Measurements from ENCODE around the gene CHST3.
"Not testable (repeated sequence)": the region's sequence is repeated elsewhere in the genome, so short reads cannot be mapped to it uniquely, and the experiment has no call there.

CHST3 gene

DNA sequence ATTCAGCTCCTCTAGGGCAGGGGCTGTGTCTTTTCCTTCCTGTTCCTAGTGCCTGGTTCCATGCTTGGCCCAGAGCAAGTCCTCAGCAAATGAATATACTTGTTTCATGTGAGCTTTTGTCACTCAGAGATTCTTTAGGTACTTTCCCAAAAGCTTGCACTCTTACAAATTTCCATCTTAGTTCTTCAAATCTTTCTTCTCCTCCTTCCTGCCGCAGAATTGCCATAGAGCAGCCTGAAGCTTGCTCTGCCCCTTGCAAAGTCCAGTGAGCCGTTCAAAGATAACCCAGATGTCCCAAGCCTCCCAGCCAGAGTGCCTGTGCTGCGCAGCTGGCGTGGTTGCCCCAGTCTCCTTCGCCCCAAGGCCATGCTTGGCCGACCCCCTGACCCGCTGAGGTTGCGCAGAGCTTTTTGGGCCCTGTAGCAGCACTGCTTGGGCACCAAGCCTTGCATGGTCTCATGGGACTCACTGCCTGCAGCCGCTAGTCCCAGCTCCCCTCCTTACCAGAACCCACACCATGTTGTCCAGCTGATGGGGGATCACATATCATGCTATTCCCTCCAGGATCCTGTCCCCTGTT is 20.7 kb downstream of the CHST3 start:
- TF ChIP-seq POU2F2 (IDR thresholded peaks at IDR 0.05; ENCODE audit: low read depth, low read length) = no peak
- no peak for TF ChIP-seq TAF1 (IDR thresholded peaks at IDR 0.05; ENCODE audit: low read depth, low read length)
- TF ChIP-seq SPI1 (IDR thresholded peaks at IDR 0.05; ENCODE audit: low read depth, low read length) = no peak
- no peak for TF ChIP-seq POLR2AphosphoS5 (IDR thresholded peaks at IDR 0.05; ENCODE audit: low read depth, low read length)
- TF ChIP-seq POLR2A (IDR thresholded peaks at IDR 0.05; ENCODE audit: low read depth, low read length) = no peak
- TF ChIP-seq PAX5 (IDR thresholded peaks at IDR 0.05; ENCODE audit: insufficient read depth, low read length, severe bottlenecking) = no peak
- DNase-seq (ENCODE audit: insufficient read length, low spot score) (no peak), FAIRE-seq (peak; percentile 68)

DNA sequence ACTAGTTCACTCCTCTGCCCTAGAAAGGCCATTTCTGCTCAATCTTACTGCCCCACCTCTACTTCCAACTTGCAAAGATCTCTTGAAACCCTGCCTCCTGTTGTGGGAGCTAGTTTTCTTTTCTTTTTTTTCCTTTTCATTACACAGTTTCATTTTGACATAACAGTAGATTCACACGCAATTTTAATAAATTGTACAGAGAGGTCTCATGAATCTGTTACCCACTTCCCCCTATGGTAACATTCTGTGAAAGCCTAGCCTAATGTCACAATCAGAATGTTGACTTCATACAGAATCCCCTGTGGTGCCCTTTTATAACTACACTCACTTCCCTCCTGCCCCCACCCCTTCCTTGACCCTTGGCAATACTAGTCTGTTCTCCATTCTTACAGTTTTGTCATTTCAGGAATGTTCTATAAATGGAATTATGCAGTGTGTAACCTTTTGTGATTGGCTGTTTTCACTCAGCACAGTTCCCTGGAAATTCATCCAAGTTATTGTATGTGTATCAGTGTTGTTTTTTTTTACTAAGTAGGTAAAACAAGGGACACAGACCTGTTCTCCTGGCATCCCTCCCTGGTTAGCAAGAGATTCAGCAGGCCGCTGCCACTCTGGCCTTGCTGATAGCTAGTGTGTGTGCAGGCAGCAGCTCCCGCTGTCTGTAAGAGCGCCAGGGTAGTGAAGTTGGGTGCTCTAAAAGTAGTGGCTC is 21.5 kb downstream of the CHST3 start:
- FAIRE-seq = no peak
- DNase-seq (ENCODE audit: insufficient read length, low spot score) = no peak
- TF ChIP-seq TAF1 (IDR thresholded peaks at IDR 0.05; ENCODE audit: low read depth, low read length) (no peak), PAX5 (IDR thresholded peaks at IDR 0.05; ENCODE audit: insufficient read depth, low read length, severe bottlenecking) (no peak), POLR2A (IDR thresholded peaks at IDR 0.05; ENCODE audit: low read depth, low read length) (no peak), POU2F2 (IDR thresholded peaks at IDR 0.05; ENCODE audit: low read depth, low read length) (no peak), SPI1 (IDR thresholded peaks at IDR 0.05; ENCODE audit: low read depth, low read length) (peak; percentile 87)

DNA sequence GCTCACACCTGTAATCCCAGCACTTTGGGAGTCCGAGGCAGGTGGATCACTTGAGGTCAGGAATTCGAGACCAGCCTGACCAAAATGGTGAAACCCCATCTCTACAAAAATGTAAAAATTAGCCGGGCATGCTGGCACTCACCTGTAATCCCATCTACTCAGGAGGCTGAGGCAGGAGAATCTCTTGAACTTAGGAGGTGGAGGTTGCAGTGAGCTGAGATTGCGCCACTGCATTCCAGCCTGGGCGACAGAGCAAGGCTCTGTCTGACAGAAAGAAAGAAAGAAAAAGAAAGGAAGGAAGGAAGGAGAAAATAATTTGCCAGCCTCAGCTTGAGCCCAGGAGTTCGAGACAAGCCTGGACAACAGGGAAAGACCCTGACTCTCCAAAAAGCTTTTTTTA is 24.7 kb downstream of the CHST3 start:
- not testable (repeated sequence) for FAIRE-seq; DNase-seq (ENCODE audit: insufficient read length, low spot score)

DNA sequence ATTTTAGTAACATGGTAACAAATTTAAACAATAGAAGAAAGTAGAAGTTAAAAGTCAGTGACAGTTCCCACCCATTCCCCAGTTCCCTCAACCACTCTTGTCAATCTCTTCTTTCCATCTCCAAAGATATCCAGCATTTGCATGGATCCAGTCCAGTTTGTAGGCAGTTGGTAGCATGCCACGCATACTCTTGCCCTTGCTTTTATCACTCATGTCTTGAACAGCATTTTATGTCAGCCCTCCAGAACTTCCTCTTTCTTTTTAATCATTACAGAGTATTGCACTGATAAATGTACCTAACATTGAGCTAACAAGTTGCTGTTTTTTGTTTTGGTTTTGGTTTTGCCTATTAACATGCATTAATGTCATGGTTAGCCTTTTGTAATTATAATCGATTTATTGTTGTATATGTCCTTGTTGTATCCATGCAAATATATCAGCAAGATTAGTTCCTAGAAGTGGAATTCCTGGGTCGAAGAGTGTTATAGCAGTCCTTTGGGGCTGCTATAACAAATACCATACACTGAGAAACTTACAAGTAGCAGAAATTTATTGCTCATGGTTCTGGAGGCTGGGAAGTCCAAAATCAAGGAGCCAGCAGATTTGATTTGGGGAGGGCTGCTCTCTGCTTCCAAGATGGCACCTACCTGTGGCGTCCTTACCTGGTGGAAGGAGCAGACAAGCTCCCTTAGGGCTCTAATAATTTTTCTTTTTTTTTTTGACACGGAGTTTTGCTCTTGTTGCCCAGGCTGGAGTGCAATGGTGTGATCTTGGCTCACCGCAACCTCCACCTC is 25.7 kb downstream of the CHST3 start:
- TF ChIP-seq POLR2A (IDR thresholded peaks at IDR 0.05; ENCODE audit: low read depth, low read length) (no peak), POLR2AphosphoS5 (IDR thresholded peaks at IDR 0.05; ENCODE audit: low read depth, low read length) (no peak), SPI1 (IDR thresholded peaks at IDR 0.05; ENCODE audit: low read depth, low read length) (no peak), POU2F2 (IDR thresholded peaks at IDR 0.05; ENCODE audit: low read depth, low read length) (no peak), PAX5 (IDR thresholded peaks at IDR 0.05; ENCODE audit: insufficient read depth, low read length, severe bottlenecking) (no peak), TAF1 (IDR thresholded peaks at IDR 0.05; ENCODE audit: low read depth, low read length) (no peak)
- DNase-seq (ENCODE audit: insufficient read length, low spot score) = no peak
- no peak for FAIRE-seq

DNA sequence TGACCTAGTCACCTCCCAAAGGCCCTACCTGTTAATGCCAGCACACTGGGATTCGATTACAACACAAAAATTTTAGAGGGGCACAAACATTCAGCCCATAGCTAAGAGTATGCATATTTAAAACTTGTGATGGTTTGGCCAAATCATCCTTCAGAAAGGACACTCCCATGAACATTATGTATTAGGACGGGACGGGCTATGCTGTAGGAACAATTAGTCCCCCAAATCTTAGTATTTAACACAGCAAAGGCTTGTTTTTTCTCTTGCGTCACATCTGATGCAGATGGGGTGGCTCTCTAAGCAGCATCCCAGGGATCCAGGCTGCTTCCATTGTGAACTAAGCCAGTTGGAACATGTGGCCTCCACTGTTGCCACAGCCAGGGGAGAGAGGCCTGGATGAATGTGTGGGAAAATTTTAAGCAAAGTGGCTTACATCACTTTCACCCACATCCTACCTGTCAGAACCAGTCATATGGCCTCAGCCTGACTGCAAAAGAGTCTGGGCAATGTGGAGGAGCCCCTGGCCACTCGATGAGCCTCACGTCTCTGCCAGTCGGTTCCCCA is 26.6 kb downstream of the CHST3 start:
- FAIRE-seq (no peak), DNase-seq (ENCODE audit: insufficient read length, low spot score) (no peak)
- no peak for TF ChIP-seq POLR2AphosphoS5 (IDR thresholded peaks at IDR 0.05; ENCODE audit: low read depth, low read length)
- no peak for TF ChIP-seq POLR2A (IDR thresholded peaks at IDR 0.05; ENCODE audit: low read depth, low read length)
- no peak for TF ChIP-seq TAF1 (IDR thresholded peaks at IDR 0.05; ENCODE audit: low read depth, low read length)
- TF ChIP-seq PAX5 (IDR thresholded peaks at IDR 0.05; ENCODE audit: insufficient read depth, low read length, severe bottlenecking) = no peak
- TF ChIP-seq SPI1 (IDR thresholded peaks at IDR 0.05; ENCODE audit: low read depth, low read length) = no peak
- TF ChIP-seq POU2F2 (IDR thresholded peaks at IDR 0.05; ENCODE audit: low read depth, low read length) = no peak

DNA sequence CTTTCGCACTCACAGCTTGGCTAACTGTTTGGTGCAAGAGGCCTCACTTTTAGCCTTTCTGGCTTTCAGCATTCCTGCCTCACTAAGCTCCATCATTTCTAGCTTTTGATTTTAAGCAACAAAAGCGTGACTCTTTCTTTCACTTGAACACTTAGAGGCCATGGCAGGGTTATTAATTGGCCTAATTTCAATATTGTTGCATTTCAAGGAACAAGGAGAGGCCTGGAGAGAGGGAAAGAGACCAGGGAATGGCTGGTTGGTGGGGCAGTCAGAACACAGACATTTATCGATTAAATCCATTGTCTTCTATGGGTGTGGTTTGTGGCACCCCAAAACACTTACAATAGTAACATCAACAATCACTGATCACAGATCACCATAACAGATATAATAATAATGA is 31.3 kb downstream of the CHST3 start:
- DNase-seq (ENCODE audit: insufficient read length, low spot score) = no peak
- TF ChIP-seq POU2F2 (IDR thresholded peaks at IDR 0.05; ENCODE audit: low read depth, low read length) (no peak), SPI1 (IDR thresholded peaks at IDR 0.05; ENCODE audit: low read depth, low read length) (no peak), TAF1 (IDR thresholded peaks at IDR 0.05; ENCODE audit: low read depth, low read length) (no peak), POLR2AphosphoS5 (IDR thresholded peaks at IDR 0.05; ENCODE audit: low read depth, low read length) (no peak), PAX5 (IDR thresholded peaks at IDR 0.05; ENCODE audit: insufficient read depth, low read length, severe bottlenecking) (no peak), POLR2A (IDR thresholded peaks at IDR 0.05; ENCODE audit: low read depth, low read length) (no peak)
- no peak for FAIRE-seq

DNA sequence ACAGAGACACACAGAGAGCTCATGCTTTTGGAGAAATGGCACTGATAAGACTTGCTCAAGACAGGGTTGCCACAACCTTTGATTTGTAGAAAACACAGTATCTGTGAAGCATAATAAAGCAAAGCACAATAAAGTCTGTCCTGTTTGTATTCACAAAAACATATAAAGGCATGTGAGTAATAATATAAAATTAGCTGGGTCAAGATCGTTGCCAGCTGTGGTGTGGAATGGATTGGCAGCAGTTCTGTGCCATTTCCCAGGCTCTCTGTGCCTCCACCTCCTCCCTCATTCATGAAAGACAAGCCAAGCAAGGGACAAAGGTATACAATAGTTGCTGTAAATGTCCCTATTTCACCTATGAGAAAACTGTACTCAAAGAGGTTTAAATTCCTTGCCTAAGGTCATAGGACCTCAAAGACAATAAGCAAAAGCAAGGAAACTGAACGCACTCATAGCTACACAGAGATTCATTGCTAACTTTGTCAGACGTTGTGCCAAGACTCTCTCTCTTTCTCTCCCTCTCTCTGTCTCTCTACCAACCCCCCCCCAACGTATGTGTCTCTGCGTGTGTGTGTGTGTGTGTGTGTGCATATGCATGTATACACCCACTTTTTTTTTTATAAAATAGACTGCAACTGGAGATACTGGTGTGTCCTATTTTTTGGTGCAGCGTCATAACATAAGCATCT is 31.8 kb downstream of the CHST3 start:
- TF ChIP-seq POLR2AphosphoS5 (IDR thresholded peaks at IDR 0.05; ENCODE audit: low read depth, low read length) (no peak), TAF1 (IDR thresholded peaks at IDR 0.05; ENCODE audit: low read depth, low read length) (no peak), PAX5 (IDR thresholded peaks at IDR 0.05; ENCODE audit: insufficient read depth, low read length, severe bottlenecking) (no peak), POU2F2 (IDR thresholded peaks at IDR 0.05; ENCODE audit: low read depth, low read length) (no peak), SPI1 (IDR thresholded peaks at IDR 0.05; ENCODE audit: low read depth, low read length) (no peak), POLR2A (IDR thresholded peaks at IDR 0.05; ENCODE audit: low read depth, low read length) (no peak)
- DNase-seq (ENCODE audit: insufficient read length, low spot score) (no peak), FAIRE-seq (no peak)

DNA sequence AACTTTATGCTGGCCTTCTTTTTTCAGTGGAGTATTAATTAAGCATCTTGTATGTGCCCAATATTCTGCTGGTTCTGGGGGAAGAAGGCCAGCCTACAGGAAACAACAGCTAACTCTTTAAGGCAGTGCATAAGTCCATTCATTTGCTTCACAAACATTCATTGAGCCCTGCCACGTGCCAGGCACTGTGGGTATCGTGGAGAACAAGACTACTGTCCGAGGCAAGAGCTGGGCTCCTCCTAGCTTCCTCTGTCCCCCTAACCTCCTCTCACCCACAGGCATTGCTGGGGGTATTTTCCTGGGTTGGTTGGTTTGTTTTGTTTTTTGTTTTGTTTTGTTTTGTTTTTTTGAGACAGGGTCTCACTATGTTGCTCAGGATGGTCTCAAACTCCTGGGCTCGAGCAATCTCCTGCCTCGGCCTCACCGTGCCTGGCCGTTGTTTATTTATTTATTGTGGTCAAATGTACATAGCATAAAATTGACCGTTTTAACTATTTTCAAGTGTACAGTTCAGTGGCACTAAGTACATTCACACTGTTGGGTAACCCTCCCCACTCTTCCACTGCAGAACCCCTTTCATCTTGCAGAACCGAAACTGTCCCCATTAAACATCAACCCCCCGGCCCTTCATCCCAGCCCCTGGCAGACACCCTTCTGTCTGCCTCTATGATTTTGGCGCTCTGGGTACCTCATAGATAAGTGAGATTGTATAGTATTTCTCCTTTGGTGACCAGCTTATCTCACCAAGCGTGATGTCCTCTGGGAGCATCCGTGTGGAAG is 32.6 kb downstream of the CHST3 start:
- no peak for FAIRE-seq
- no peak for DNase-seq (ENCODE audit: insufficient read length, low spot score)
- TF ChIP-seq PAX5 (IDR thresholded peaks at IDR 0.05; ENCODE audit: insufficient read depth, low read length, severe bottlenecking) (no peak), TAF1 (IDR thresholded peaks at IDR 0.05; ENCODE audit: low read depth, low read length) (no peak), POLR2AphosphoS5 (IDR thresholded peaks at IDR 0.05; ENCODE audit: low read depth, low read length) (no peak), POLR2A (IDR thresholded peaks at IDR 0.05; ENCODE audit: low read depth, low read length) (no peak), SPI1 (IDR thresholded peaks at IDR 0.05; ENCODE audit: low read depth, low read length) (no peak), POU2F2 (IDR thresholded peaks at IDR 0.05; ENCODE audit: low read depth, low read length) (no peak)
